Sigmoid colon (tissue), 7 donors: ENCODE results near the gene LOXHD1. TPM values are rescaled to one million over a fixed set of nuclear protein-coding genes. Genes with fewer than 3 reads are reported as not detected.

Experiments
- DNase-seq: peaks from one replicate; pipeline ENCODE4 v3.0.0-alpha.2; 2019
- H3K27ac ChIP-seq, 4 donors: fragments of 200-600 bp; sonication (generic); one replicate each; pipeline ENCODE4 v1.5.1; 2016 to 2019; ENCODE audit warnings: mild to moderate bottlenecking in 1 of 4
- H3K27me3 ChIP-seq, 3 donors: fragments of 200-600 bp; sonication (generic); one replicate each; pipeline ENCODE4 v1.5.1; 2019; ENCODE audit warnings: mild to moderate bottlenecking in 1 of 3
- H3K36me3 ChIP-seq, 4 donors: fragments of 200-600 bp; sonication (generic); one replicate each; pipeline ENCODE4 v1.5.1; 2016 to 2019
- H3K4me1 ChIP-seq, 4 donors: fragments of 200-600 bp; sonication (generic); one replicate each; pipeline ENCODE4 v1.5.1; 2017 to 2019
- H3K4me3 ChIP-seq, 4 donors: fragments of 200-600 bp; sonication (generic); one replicate each; pipeline ENCODE4 v1.5.1; 2017 to 2019; ENCODE audit warnings: mild to moderate bottlenecking in 2 of 4, moderate library complexity in 1 of 4
- H3K9me3 ChIP-seq, 4 donors: fragments of 200-600 bp in 3 of 4; sonication (generic) in 3 of 4; one replicate each; pipeline versions ENCODE4 v1.5.1 to v1.6.1; 2013 to 2019
- EP300 ChIP-seq, 4 donors: sonication (generic); formaldehyde crosslinking; IDR thresholded peaks; one replicate each; pipeline ENCODE4 v1.6.1; 2017; ENCODE audit warnings: antibody characterized with exemption in 4 of 4
- POLR2A ChIP-seq, 2 donors: fragments of 450-650 bp; IDR thresholded peaks; one replicate each; pipeline ENCODE4 v1.6.1; 2016; ENCODE audit warnings: antibody characterized with exemption in 2 of 2, mild to moderate bottlenecking in 2 of 2, moderate library complexity in 2 of 2
- POLR2AphosphoS5 ChIP-seq, 4 donors: sonication (generic); formaldehyde crosslinking; IDR thresholded peaks; one replicate each; pipeline ENCODE4 v1.6.1; 2017; ENCODE audit warnings: antibody characterized with exemption in 4 of 4
- WGBS, 2 donors: extraction: QIAGEN DNeasy Blood & Tissue Kit; methylation state at CpG; one replicate each; pipeline ENCODE4 v1.1.7; 2013; 5-methylcytosine and 5-hydroxymethylcytosine counted together
- intact Hi-C: fragments of 100-400 bp; cut with DNase I; formaldehyde crosslinking; loops from one replicate; pipeline ENCODE4 v1.15.1; 2023
- polyA plus RNA-seq, 3 donors: library from polyadenylated mRNA; stranded (reverse); fragments of 200-250 nt; gene quantifications; one replicate each; pipeline ENCODE4 v1.2.3, GENCODE V29; 2013
- total RNA-seq, 4 donors: library from RNA; depleted of rRNA; stranded (reverse); fragments of >200 nt; gene quantifications; one replicate each; pipeline ENCODE4 v1.1.0, GENCODE V29; 2016
- TF ChIP-seq, protein P1 (sequence below), 4 experiments: fragments of 450-650 bp in 3 of 4; fragments of 200-600 bp in 1 of 4; IDR thresholded peaks; one replicate each; pipeline ENCODE4 v1.5.1; 2016 to 2019; ENCODE audit warnings: antibody characterized with exemption in 4 of 4, mild to moderate bottlenecking in 3 of 4, moderate library complexity in 2 of 4
- donor health status: healthy with polysubstance abuse.
- donor health status: Bipolar disorder and iron deficiency.
- donor health status: healthy.

Gene LOXHD1
- total and polyA plus RNA-seq, 7 donors: 0.06 to 0.28 (median 0.27) TPM; not detected in 4

DNA sequence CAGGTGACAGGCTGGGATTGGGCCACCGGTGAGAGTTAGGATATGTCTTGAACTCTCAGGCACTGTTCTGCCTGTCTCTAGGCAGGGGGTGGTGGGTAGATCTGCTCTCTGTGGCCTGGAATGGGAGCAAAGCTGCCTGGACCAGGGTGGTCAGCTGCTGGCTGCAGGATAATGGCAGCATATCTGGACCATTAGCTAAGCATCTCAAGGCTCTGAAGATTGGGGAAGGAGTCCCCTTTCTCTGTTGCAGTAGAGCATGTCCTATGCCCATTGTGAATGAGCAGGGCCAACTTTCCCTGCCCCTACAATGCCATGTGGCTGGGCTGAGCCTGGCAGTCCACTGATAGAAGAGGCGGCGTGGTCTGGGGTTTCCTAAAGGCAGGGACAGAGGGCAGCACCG is 34.6 kb downstream of the LOXHD1 start:
- Histone ChIP-seq H3K36me3 (no peaks in the 10 kb centered on the region), H3K27me3 (no peaks in the 10 kb centered on the region), H3K4me3 (no peak overlapping the region), H3K4me1 (peaks cover 0 to 17% (median 13%) of the 10 kb centered on the region in 4 donors), H3K27ac (no peak overlapping the region), H3K9me3 (no peaks in the 10 kb centered on the region)
- DNase-seq: no peak
- TF ChIP-seq, protein P1, sequence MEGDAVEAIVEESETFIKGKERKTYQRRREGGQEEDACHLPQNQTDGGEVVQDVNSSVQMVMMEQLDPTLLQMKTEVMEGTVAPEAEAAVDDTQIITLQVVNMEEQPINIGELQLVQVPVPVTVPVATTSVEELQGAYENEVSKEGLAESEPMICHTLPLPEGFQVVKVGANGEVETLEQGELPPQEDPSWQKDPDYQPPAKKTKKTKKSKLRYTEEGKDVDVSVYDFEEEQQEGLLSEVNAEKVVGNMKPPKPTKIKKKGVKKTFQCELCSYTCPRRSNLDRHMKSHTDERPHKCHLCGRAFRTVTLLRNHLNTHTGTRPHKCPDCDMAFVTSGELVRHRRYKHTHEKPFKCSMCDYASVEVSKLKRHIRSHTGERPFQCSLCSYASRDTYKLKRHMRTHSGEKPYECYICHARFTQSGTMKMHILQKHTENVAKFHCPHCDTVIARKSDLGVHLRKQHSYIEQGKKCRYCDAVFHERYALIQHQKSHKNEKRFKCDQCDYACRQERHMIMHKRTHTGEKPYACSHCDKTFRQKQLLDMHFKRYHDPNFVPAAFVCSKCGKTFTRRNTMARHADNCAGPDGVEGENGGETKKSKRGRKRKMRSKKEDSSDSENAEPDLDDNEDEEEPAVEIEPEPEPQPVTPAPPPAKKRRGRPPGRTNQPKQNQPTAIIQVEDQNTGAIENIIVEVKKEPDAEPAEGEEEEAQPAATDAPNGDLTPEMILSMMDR (IDR thresholded peaks at IDR 0.05): no peak
- no peak for TF ChIP-seq POLR2AphosphoS5 (IDR thresholded peaks at IDR 0.05)
- TF ChIP-seq EP300 (IDR thresholded peaks at IDR 0.05): no peak
- TF ChIP-seq POLR2A (IDR thresholded peaks at IDR 0.05): no peak
- intact Hi-C loops: no loop called here
- 93 to 97% methylated on average over 4 of the region's 4 CpGs for WGBS, 2 donors

DNA sequence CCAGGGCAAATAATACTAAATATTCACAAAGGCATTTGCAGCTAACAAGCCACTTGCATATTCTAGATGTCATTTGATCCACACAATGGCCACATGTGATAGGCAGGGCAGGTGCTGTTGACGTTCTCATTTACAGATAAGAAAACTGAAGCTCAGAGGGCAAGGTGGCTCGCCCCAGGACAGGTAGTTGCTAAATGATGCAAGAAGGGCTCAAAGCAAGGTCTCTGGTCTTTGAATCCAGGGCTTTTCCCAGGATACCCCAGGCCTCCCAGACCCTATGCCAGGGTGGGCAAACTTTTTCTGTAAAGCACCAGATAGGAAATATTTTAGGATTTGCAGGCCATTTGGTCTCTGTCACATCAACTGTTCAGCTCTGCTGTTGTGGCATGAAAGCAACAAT is 35.1 kb downstream of the LOXHD1 start:
- Histone ChIP-seq H3K4me1 (peaks cover 0 to 17% (median 13%) of the 10 kb centered on the region in 4 donors), H3K4me3 (no peak overlapping the region), H3K27me3 (no peaks in the 10 kb centered on the region), H3K9me3 (no peaks in the 10 kb centered on the region), H3K27ac (no peak overlapping the region), H3K36me3 (no peaks in the 10 kb centered on the region)
- TF ChIP-seq POLR2A (IDR thresholded peaks at IDR 0.05) (no peak), POLR2AphosphoS5 (IDR thresholded peaks at IDR 0.05) (no peak), EP300 (IDR thresholded peaks at IDR 0.05) (no peak)
- TF ChIP-seq, protein P1 (IDR thresholded peaks at IDR 0.05): no peak
- DNase-seq: no peak
- 23 to 64% methylated on average over 2 of the region's 2 CpGs for WGBS, 2 donors
- intact Hi-C loops: no loop called here

DNA sequence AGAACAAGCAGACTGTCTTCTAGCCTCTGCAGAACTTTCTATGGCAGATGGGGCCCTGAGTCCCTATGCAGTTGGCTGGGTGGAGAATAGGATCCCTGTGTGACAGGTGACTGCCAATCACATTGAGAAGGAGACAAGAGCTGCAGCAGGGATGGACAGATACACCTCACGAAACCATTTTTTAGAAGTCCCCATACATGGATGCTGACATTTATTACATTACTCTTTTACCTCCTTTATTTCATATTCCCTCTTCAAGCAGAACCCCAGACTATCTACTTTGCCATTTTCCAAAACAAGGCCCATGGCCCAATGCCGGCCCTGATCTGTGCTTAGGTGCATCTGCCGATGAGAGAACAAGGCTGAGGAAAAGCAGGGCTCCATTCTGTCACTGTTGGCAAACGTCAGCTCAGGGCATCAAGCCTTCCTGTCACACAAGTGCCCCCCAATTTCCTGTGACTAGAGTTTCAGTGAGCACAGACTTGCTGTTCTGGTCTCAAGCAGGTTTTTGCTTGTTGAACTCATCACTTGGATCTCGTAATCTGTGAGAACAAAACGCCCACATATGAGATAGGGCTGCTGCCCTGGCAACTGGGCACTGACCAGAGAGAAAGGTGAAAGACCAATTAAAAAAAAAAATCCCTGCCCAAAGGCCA is 35.8 kb downstream of the LOXHD1 start:
- Histone ChIP-seq H3K27me3 (no peaks in the 10 kb centered on the region), H3K36me3 (no peaks in the 10 kb centered on the region), H3K4me1 (peaks cover 0 to 17% (median 13%) of the 10 kb centered on the region in 4 donors), H3K27ac (no peak overlapping the region), H3K9me3 (no peaks in the 10 kb centered on the region), H3K4me3 (no peak overlapping the region)
- WGBS, 2 donors: 65 to 70% methylated on average over 6 of the region's 6 CpGs
- intact Hi-C loops: no loop called here
- DNase-seq: no peak
- no peak for TF ChIP-seq EP300 (IDR thresholded peaks at IDR 0.05)
- TF ChIP-seq POLR2A (IDR thresholded peaks at IDR 0.05): no peak
- TF ChIP-seq, protein P1 (IDR thresholded peaks at IDR 0.05): no peak
- TF ChIP-seq POLR2AphosphoS5 (IDR thresholded peaks at IDR 0.05): no peak

DNA sequence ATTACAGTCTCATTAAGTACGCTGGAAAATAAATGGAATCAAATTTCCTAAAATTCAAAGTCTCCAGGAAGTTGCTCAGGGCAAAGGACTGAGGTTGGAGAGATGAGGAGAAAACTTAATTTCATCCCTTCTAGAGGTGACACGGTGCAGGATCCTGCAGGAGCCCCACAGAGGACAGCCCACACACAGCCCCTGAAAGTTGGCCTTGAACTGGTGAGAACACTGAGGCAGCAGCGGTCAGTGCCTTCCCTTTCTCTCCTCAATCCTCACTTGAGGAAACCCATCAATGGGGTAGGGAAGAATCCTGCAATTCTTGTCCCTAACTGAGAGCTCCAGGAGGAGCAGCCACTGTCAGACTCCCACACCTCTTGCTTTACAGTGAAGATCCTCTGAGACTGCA is 37.5 kb downstream of the LOXHD1 start:
- 73 to 88% methylated on average over 3 of the region's 3 CpGs for WGBS, 2 donors
- H3K36me3 ChIP-seq: no peaks in the 10 kb centered on the region
- no peaks in the 10 kb centered on the region for H3K9me3 ChIP-seq
- TF ChIP-seq POLR2AphosphoS5 (IDR thresholded peaks at IDR 0.05) (no peak), EP300 (IDR thresholded peaks at IDR 0.05) (no peak), POLR2A (IDR thresholded peaks at IDR 0.05) (no peak)
- peaks cover 0 to 16% (median 13%) of the 10 kb centered on the region in 4 donors for H3K4me1 ChIP-seq
- intact Hi-C loops: no loop called here
- no peak overlapping the region for H3K4me3 ChIP-seq
- H3K27me3 ChIP-seq: no peaks in the 10 kb centered on the region
- no peak overlapping the region for H3K27ac ChIP-seq
- no peak for DNase-seq

DNA sequence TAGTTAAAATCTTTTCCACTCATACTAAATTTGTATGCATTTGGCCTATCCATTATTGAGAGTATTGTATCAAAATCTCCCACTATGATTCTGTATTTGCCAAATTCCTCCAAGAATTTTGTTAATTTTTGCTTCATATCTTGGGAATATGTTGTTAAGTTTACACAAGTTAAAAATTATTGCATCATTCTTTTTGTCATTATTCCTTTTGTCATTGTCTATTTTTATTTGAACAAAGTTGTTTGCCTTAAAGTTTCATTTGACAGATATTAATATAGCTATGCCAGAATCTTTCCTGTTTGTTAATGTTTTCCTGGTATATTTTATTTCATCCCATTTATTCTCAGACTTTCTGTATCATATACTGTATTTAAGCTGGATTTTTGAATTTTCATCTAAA is 41.3 kb downstream of the LOXHD1 start:
- intact Hi-C loops: no loop called here
- Histone ChIP-seq H3K4me3 (no peak overlapping the region), H3K27ac (no peak overlapping the region), H3K4me1 (no peaks in the 10 kb centered on the region), H3K9me3 (no peaks in the 10 kb centered on the region), H3K27me3 (no peaks in the 10 kb centered on the region), H3K36me3 (no peaks in the 10 kb centered on the region)
- no peak for DNase-seq
- TF ChIP-seq POLR2AphosphoS5 (IDR thresholded peaks at IDR 0.05) (no peak), POLR2A (IDR thresholded peaks at IDR 0.05) (no peak), EP300 (IDR thresholded peaks at IDR 0.05) (no peak)
- TF ChIP-seq, protein P1 (IDR thresholded peaks at IDR 0.05): no peak
